ENCODE data around the gene FCRLA.
"Not testable (repeated sequence)": the region's sequence is repeated elsewhere in the genome, so short reads cannot be mapped to it uniquely, and the experiment has no call there.

FCRLA gene

DNA sequence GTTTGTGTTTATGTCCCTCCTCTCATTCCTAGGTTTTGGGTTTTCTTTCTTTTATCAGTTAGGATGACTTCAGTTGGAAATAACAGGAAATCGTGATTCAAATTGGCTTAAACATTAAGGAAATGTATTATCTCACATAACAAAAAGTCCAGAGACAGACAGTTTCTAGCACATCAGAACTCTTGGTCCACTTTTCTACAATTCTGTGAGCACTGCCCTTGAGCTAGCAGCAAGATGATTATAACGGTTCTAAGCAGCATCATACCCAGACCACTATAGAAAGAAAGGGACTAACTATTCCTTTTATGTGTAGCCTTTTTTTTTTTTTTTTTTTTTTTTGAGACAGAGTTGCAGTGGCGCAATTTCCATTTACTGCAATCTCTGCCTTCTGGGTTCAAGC lies 25.1 kb upstream of the FCRLA start:
- TF ChIP-seq ZNF274 (IDR thresholded peaks at IDR 0.05; ENCODE audit: low read depth, low read length), result no peak
- H3K4me3 ChIP-seq (ENCODE audit: low read length), result no peak overlapping the region

DNA sequence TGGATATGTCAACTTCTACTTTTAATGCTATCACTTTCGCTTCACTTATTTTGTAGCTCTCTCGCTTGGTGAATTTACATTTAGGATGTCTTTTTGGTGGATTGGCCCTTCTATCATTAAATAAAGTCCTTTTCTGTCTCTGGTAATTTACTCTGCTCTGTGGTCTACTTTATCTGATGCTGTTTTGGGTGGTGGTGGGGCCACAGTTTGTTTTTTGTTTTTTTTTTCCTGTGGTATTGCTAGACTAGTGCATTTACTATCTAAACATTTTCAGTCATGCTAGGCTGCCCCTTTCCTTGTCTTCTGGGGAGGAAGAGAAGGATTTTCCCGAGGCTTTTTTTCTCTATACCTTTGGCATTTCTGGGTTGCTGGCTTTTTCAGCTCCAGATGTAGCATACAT lies 18.1 kb upstream of the FCRLA start:
- H3K4me3 ChIP-seq (ENCODE audit: low read length), result no peak overlapping the region
- TF ChIP-seq ZNF274 (IDR thresholded peaks at IDR 0.05; ENCODE audit: low read depth, low read length), result no peak

GRCh38 chr1:161691846-161692245 lies 15.2 kb upstream of the FCRLA start:
- TF ChIP-seq ZNF274 (IDR thresholded peaks at IDR 0.05; ENCODE audit: low read depth, low read length), result no peak
- H3K4me3 ChIP-seq (ENCODE audit: low read length), result no peak overlapping the region

DNA sequence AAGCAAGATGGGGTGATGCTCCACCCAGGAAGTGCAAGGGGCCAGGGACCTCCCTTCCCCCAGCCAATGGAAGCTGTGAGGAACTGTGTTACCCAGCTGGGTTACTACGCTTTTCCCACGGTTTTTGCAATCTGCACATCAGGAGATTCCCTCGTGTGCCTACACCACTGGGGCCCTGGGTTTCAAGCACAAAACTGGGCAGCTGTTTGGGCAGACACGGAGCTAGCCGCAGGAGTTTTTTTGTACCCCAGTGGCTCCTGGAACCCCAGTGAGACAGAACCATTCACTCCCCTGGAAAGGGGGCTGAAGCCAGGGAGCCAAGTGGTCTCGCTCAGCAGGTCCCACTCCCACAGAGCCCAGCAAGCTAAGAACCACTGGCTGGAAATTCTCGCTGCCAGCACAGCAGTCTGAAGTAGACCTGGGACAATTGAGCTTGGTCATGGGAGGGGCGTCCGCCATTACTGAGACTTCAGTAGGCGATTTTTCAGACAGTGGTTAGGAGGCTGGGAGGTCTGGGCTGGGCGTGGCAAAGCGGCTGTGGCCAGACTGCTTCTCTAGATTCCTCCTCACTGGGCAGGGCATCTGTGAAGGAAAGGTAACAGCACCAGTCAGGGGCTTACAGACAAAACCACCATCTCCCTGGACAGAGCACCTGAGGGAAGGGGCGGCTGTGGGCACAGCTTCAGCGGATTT lies 13.9 kb upstream of the FCRLA start:
- not testable (repeated sequence) for H3K4me3 ChIP-seq (ENCODE audit: low read length)

GRCh38 chr1:161698302-161698701 lies 8.7 kb upstream of the FCRLA start:
- H3K4me3 ChIP-seq (ENCODE audit: low read length), result not testable (repeated sequence)

DNA sequence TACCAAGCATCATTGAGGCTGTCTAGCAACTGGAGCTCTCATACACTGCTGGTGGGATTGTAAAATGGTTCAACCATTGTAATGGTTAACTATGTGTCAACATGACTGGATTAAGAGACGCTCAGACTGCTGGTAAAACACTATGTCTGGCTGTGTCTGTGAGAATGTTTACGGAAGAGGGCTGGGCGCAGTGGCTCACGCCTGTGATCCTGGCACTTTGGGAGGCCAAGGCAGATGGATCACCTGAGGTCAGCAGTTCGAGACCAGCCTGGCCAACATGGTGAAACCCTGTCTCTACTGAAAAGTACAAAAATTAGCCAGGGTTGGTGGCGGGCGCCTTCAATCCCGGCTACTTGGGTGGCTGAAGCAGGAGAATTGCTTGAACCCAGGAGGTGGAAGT lies 4.8 kb upstream of the FCRLA start:
- H3K4me3 ChIP-seq (ENCODE audit: low read length), result no peak overlapping the region
- TF ChIP-seq ZNF274 (IDR thresholded peaks at IDR 0.05; ENCODE audit: low read depth, low read length), result no peak

- H3K4me3 ChIP-seq (ENCODE audit: low read length), result no peak overlapping the region; the same call in 1 of the 2 replicates
- TF ChIP-seq ZNF274 (IDR thresholded peaks at IDR 0.05; ENCODE audit: low read depth, low read length), result no peak
Observed at GRCh38 chr1:161705537-161705936, 1.5 kb upstream of the FCRLA start.

DNA sequence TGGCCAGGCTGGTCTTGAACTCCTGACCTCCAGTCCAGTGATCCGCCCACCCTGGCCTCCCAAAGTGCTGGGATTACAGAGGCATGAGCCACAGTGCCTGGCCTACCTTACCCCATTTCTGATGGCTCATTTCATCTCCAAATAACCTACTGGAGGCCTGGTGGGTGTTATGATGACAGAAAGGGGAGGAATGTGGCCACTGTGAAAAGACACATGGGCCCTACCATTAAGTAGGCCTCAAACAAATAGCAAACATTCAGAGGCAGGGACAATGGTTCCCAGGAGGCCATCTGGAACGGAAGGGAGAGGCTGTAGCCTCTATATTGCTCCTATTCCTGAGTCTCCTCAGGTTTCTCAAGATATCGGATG lies 932 bp upstream of the FCRLA start:
- peak overlapping the region; percentile 99; the same call in 1 of the 2 replicates for H3K4me3 ChIP-seq (ENCODE audit: low read length)
- TF ChIP-seq ZNF274 (IDR thresholded peaks at IDR 0.05; ENCODE audit: low read depth, low read length), result no peak

- H3K4me3 ChIP-seq (ENCODE audit: low read length), result peak overlapping the region; percentile 99
- TF ChIP-seq ZNF274 (IDR thresholded peaks at IDR 0.05; ENCODE audit: low read depth, low read length), result no peak
Observed at GRCh38 chr1:161707503-161707902, 474 bp downstream of the FCRLA start.

DNA sequence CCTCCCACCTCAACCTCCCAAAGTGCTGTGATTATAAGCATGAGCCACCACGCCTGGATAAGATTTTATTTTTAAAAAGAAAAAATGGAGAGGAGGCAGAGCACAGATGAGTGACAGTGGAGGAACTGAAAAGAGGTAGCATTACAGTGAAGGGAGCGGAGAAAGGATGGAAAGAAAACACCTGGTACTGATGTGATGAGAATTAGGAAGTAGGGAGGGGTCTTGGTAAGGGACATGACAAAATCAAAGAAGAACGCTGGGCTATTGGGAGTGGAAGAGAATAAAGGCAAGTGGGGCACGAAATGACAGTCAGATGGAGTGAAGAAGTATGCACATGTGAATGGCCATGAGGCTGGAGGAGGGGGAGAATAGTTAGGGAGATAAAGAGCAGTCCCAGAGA lies 2.3 kb downstream of the FCRLA start:
- peak overlapping the region; percentile 99 for H3K4me3 ChIP-seq (ENCODE audit: low read length)
- TF ChIP-seq ZNF274 (IDR thresholded peaks at IDR 0.05; ENCODE audit: low read depth, low read length), result no peak

- H3K4me3 ChIP-seq (ENCODE audit: low read length), result no peak overlapping the region
- no peak for TF ChIP-seq ZNF274 (IDR thresholded peaks at IDR 0.05; ENCODE audit: low read depth, low read length)
Observed at GRCh38 chr1:161710560-161710959, 3.5 kb downstream of the FCRLA start.

DNA sequence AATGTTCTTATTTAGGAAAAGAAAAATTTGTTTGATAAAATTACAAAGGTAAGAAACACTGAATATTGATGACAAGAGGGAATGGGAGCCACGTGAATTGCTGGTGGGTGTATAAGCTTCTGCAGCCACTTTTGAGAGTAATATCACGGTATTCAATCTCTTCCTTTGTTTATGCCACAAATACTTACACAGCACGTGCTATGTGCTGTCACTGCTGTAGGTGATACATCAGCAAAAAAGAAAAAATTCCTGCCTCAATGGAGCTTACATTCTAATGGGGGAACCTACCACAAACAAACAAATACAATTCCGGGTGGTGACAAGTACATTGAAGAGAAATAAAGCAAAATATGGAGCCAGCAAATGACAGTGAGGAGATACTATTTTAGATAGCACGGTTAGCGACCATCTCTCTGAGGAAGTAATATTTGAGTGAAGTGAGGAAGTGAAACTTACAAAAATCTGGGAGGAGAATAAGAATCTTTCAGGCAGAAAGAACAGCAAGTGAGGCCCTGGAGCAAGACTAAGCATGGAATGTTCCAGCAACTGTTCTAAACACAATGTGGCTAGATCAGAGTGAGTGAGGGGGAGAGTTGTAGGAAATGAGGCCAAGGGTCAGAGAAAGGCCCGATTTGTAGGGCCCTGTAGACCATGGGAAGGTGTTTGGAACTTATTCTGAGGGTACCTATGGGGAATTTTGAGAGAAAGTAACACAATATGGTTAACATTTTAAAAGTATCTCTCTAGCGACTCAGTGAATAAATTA lies 11.7 kb downstream of the FCRLA start:
- peak overlapping the region; percentile 14; the same call in 1 of the 2 replicates for H3K4me3 ChIP-seq (ENCODE audit: low read length)
- TF ChIP-seq ZNF274 (IDR thresholded peaks at IDR 0.05; ENCODE audit: low read depth, low read length), result no peak

DNA sequence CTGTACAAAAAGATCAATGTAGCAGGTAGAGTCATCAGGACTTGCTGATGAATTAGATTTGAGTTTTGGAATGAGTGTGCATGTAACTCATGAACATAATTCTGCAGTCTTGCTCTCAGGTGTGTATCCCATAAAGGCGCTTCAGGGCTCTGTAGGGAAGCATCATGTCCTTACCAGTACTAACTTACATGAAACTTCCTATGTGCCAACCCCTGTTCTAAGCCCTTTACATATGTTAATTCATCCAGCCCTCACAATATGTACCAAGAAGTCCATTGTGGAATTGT lies 12.2 kb downstream of the FCRLA start:
- no peak overlapping the region; the same call in 1 of the 2 replicates for H3K4me3 ChIP-seq (ENCODE audit: low read length)
- no peak for TF ChIP-seq ZNF274 (IDR thresholded peaks at IDR 0.05; ENCODE audit: low read depth, low read length)

DNA sequence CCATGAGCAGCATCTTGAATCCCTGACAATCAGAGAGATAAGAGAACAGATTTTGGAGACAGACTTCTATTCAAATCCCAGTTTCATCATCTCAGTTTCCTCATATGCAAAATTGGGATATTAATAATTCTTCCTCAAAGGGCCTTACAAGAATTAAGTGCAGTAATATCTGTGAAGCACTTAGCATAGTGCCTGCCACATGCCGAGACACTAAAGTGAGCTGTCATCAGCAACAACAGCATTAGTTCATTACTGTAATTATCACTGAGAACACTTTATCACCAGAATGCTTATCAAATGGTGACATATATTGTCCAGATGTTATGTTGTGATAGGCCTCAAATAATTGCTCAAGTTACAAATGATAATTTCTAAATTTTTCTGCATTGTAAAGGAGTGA lies 13.4 kb downstream of the FCRLA start:
- no peak for TF ChIP-seq ZNF274 (IDR thresholded peaks at IDR 0.05; ENCODE audit: low read depth, low read length)
- H3K4me3 ChIP-seq (ENCODE audit: low read length), result no peak overlapping the region

DNA sequence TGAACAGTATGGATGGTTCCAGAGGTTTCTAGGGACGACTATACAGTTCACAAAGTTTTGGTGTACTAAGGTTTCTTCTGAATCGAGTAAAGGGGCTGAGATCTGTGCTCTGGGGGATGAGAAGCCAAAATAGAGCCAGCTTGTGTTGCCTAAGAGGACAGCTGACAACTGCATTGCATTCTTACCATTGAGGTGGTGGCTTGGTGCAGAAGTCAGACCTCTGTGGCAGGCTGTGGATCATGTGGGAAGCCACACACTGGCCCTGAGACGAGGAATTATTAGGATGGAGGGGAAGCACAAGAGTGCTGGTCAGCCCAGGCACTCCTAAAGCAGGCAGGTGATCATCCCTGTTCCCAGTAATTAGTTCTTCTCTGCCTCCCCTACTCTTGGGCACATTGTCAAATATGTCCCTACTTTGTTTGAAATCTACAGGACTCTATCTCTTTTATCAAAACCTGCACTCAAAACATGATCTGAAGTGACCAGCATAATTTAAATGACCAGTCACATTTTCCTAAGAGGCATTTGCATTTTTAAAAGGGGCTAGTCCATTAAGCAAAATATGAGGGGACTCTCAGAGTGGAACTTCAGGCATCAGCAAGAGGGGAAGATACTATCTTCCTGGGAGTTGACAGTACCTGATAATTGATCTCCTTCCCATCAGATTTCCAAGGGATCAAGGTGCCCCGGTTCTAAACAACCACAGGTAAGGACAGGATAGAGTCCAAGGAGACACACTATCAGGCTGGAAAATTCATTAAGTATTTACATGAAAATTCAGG lies 14.1 kb downstream of the FCRLA start, which contains the start of gene FCRLB:
Gene FCRLB, plus strand, starts transcription at position 589 of the 782 bp plus-strand sequence. CDS start 1,129 bp downstream, outside the sequence.
- no peak for TF ChIP-seq ZNF274 (IDR thresholded peaks at IDR 0.05; ENCODE audit: low read depth, low read length)
- no peak within 1 kb of the TSS for H3K4me3 ChIP-seq (ENCODE audit: low read length)

All from GM08714 (cell line).